NB4 (cell line): ENCODE data around the gene BPGM.
"Not testable (repeated sequence)": the region's sequence is repeated elsewhere in the genome, so short reads cannot be mapped to it uniquely, and the experiment has no call there.

Experiments
- DNase-seq: peaks from one replicate; pipeline ENCODE4 v3.0.0; 2010; ENCODE audit warnings: low read depth
- H3K4me3 ChIP-seq: one replicate; pipeline ENCODE4 v1.5.1; 2011; ENCODE audit warnings: mild to moderate bottlenecking, low read depth, low read length, moderate library complexity
- CTCF ChIP-seq: IDR thresholded peaks from one replicate; pipeline ENCODE4 v1.5.1; 2012; ENCODE audit warnings: low read depth, low read length
- MAX ChIP-seq: IDR thresholded peaks from 2 replicates; pipeline ENCODE4 v1.6.1; 2011; ENCODE audit warnings: low read depth, low read length
- MYC ChIP-seq: IDR thresholded peaks from 2 replicates; pipeline ENCODE4 v1.6.1; 2011; ENCODE audit warnings: low read depth, low read length
- POLR2A ChIP-seq: IDR thresholded peaks from 2 replicates; pipeline ENCODE4 v1.6.1; 2011; ENCODE audit warnings: mild to moderate bottlenecking; ENCODE audit not compliant: insufficient read length; ENCODE audit errors: extremely low read depth

Gene BPGM

GRCh38 chr7:134684165-134684564 is 37.5 kb downstream of the BPGM start:
- TF ChIP-seq MYC (no peak), MAX (no peak), CTCF (no peak), POLR2A (no peak)
- H3K4me3 ChIP-seq, result no peak overlapping the region
- no peak for DNase-seq

GRCh38 chr7:134685250-134685649 is 38.6 kb downstream of the BPGM start:
- DNase-seq, result no peak
- no peak overlapping the region for H3K4me3 ChIP-seq
- TF ChIP-seq MYC, result no peak
- no peak for TF ChIP-seq MAX
- no peak for TF ChIP-seq POLR2A

- DNase-seq, result no peak
- TF ChIP-seq MYC, result no peak
- no peak overlapping the region for H3K4me3 ChIP-seq
Measured at GRCh38 chr7:134686786-134687185, 40.1 kb downstream of the BPGM start.

- not testable (repeated sequence) for H3K4me3 ChIP-seq, DNase-seq
Measured at GRCh38 chr7:134689550-134689949, 42.9 kb downstream of the BPGM start.

GRCh38 chr7:134690016-134690415 is 43.4 kb downstream of the BPGM start:
- TF ChIP-seq CTCF, result no peak
- no peak for TF ChIP-seq MAX
- no peak for TF ChIP-seq MYC
- no peak for TF ChIP-seq POLR2A
- no peak overlapping the region for H3K4me3 ChIP-seq
- DNase-seq, result peak; percentile 15

GRCh38 chr7:134690614-134691504 is 44.2 kb downstream of the BPGM start:
- H3K4me3 ChIP-seq, result no peak overlapping the region
- TF ChIP-seq MYC, result no peak
- no peak for TF ChIP-seq POLR2A
- no peak for TF ChIP-seq MAX
- no peak for TF ChIP-seq CTCF
- DNase-seq, result no peak

GRCh38 chr7:134691546-134692343 is 45.1 kb downstream of the BPGM start:
- DNase-seq, result no peak
- no peak overlapping the region for H3K4me3 ChIP-seq
- no peak for TF ChIP-seq POLR2A
- TF ChIP-seq MAX, result no peak
- no peak for TF ChIP-seq MYC
- TF ChIP-seq CTCF, result no peak
